A549 (cell line): ENCODE results near the gene MARCHF4. TPM values are rescaled to one million over a fixed set of nuclear protein-coding genes. Genes with fewer than 3 reads are reported as not detected.
A peak's percentile ranks its signal among the peaks of the same experiment; 100 is the strongest.

Experiments
- ATAC-seq, 2 experiments: fragments of 200-7000 bp in 1 of 2; fragments of >200 bp in 1 of 2; cut with Nextera tagmentation in 1 of 2; cut with Tn5 transposase in 1 of 2; 3 replicates each; pipeline versions ENCODE4 v1.8.0 to v1.9.1; 2018 to 2020; ENCODE audit warnings: mild to moderate bottlenecking in 1 of 2, moderate library complexity in 1 of 2
- CTCF ChIA-PET: fragments of 300-600 bp; sonication (Branson Sonifier 250); formaldehyde crosslinking; extraction: SDS; loops from one replicate; lab custom pipeline; 2021; ENCODE audit warnings: antibody characterized with exemption, inconsistent platforms; lab: Yijun Ruan, JAX
- POLR2A ChIA-PET: fragments of 350-600 bp; formaldehyde crosslinking; extraction: SDS; loops from one replicate; lab custom pipeline; 2021; ENCODE audit warnings: antibody characterized with exemption, inconsistent platforms; lab: Yijun Ruan, JAX
- DNase-seq, 2 experiments: peaks; one replicate each; pipeline versions ENCODE4 v3.0.0 to v3.0.0-alpha.2; 2011 to 2016; ENCODE audit warnings: low read depth in 1 of 2, low spot score in 1 of 2
- FAIRE-seq: peaks from 2 replicates; lab custom pipeline; 2011; peaks lifted over from hg19 to GRCh38; lab: Jason Lieb, UNC
- H3K27ac ChIP-seq, 2 experiments: fragments of >200 bp; sonication (Bioruptor Twin); formaldehyde crosslinking; 3 replicates each; pipeline ENCODE4 v1.5.1; 2016 to 2017
- H3K4me1 ChIP-seq: fragments of >200 bp; sonication (Bioruptor Twin); formaldehyde crosslinking; 3 replicates; pipeline ENCODE4 v1.6.1; 2016
- H3K4me2 ChIP-seq: fragments of >200 bp; sonication (Bioruptor Twin); formaldehyde crosslinking; 3 replicates; pipeline ENCODE4 v1.6.1; 2016
- H3K4me3 ChIP-seq: fragments of >200 bp; sonication (Bioruptor Twin); formaldehyde crosslinking; 3 replicates; pipeline ENCODE4 v1.5.1; 2016
- H3K9me3 ChIP-seq: fragments of >200 bp; sonication (Bioruptor Twin); formaldehyde crosslinking; 3 replicates; pipeline ENCODE4 v1.6.1; 2016
- BHLHE40 ChIP-seq: IDR thresholded peaks from 2 replicates; pipeline ENCODE4 v1.6.1; 2012; ENCODE audit warnings: low read depth, low read length, inconsistent platforms
- CBX8 ChIP-seq: fragments of 200-600 bp; sonication (generic); IDR thresholded peaks from 2 replicates; pipeline ENCODE4 v1.6.1; 2016
- CHD2 ChIP-seq: fragments of 150-350 bp; IDR thresholded peaks from 2 replicates; pipeline ENCODE4 v1.6.1; 2014; ENCODE audit warnings: low read length; ENCODE audit not compliant: partially characterized antibody
- EHF ChIP-seq: fragments of 250-450 bp; sonication (Bioruptor Pico); IDR thresholded peaks from 2 replicates; pipeline ENCODE4 v1.5.0; 2020; ENCODE audit warnings: mild to moderate bottlenecking
- ESRRA ChIP-seq: fragments of 150-350 bp; IDR thresholded peaks from 2 replicates; pipeline ENCODE4 v1.6.1; 2014; ENCODE audit warnings: mild to moderate bottlenecking, low read length, borderline replicate concordance
- FOXS1 ChIP-seq: fragments of 250-450 bp; sonication (Bioruptor Pico); IDR thresholded peaks from 2 replicates; pipeline ENCODE4 v1.5.0; 2020; ENCODE audit warnings: mild to moderate bottlenecking, moderate library complexity
- HEYL ChIP-seq: fragments of 250-450 bp; sonication (Bioruptor Pico); IDR thresholded peaks from 2 replicates; pipeline ENCODE4 v1.8.0; 2021; ENCODE audit warnings: mild to moderate bottlenecking, moderate library complexity
- HOXB13 ChIP-seq: fragments of 250-450 bp; sonication (Bioruptor Pico); IDR thresholded peaks from 2 replicates; pipeline ENCODE4 v1.5.0; 2020; ENCODE audit warnings: low read depth, mild to moderate bottlenecking, moderate library complexity
- JUNB ChIP-seq: fragments of >200 bp; sonication (Bioruptor Twin); formaldehyde crosslinking; IDR thresholded peaks from 2 replicates; pipeline ENCODE4 v1.6.1; 2016
- KDM5A ChIP-seq: fragments of 200-600 bp; sonication (generic); IDR thresholded peaks from 2 replicates; pipeline ENCODE4 v1.6.1; 2016; ENCODE audit warnings: antibody characterized with exemption, mild to moderate bottlenecking
- MYC ChIP-seq: IDR thresholded peaks from 2 replicates; pipeline ENCODE4 v1.6.1; 2012; ENCODE audit warnings: mild to moderate bottlenecking, inconsistent platforms, low read length, improper control_type of control experiment, borderline replicate concordance
- NFE2L2 ChIP-seq: fragments of 150-350 bp; conservative IDR thresholded peaks from 2 replicates; pipeline ENCODE4 v1.6.1; 2014; ENCODE audit warnings: low read length
- NPAS2 ChIP-seq: fragments of 250-450 bp; sonication (Bioruptor Pico); IDR thresholded peaks from 2 replicates; pipeline ENCODE4 v1.8.0; 2022; ENCODE audit warnings: mild to moderate bottlenecking, moderate library complexity, borderline replicate concordance
- POLR2A ChIP-seq: IDR thresholded peaks from 2 replicates; pipeline ENCODE4 v1.6.1; 2012; ENCODE audit warnings: mild to moderate bottlenecking, low read length
- POLR2AphosphoS2 ChIP-seq: conservative IDR thresholded peaks from 2 replicates; pipeline ENCODE4 v1.6.1; 2012; ENCODE audit warnings: low read length, improper control_type of control experiment, inconsistent platforms
- ZNF302 ChIP-seq: fragments of 250-450 bp; sonication (Bioruptor Pico); IDR thresholded peaks from 2 replicates; pipeline ENCODE4 v1.9.0; 2021; ENCODE audit warnings: inconsistent platforms, mild to moderate bottlenecking, moderate library complexity
- ZSCAN20 ChIP-seq: fragments of 250-450 bp; sonication (Bioruptor Pico); IDR thresholded peaks from 2 replicates; pipeline ENCODE4 v1.8.0; 2022; ENCODE audit warnings: mild to moderate bottlenecking, moderate library complexity
- WGBS: methylation state at CpG from one replicate; pipeline ENCODE4 v1.1.6; 2017; ENCODE audit errors: missing lambda C conversion rate; 5-methylcytosine and 5-hydroxymethylcytosine counted together
- polyA plus RNA-seq, 4 experiments: library from polyadenylated mRNA; depleted of rRNA in 3 of 4; stranded (reverse); fragments of >200 nt; fragmentation: RNase III in 1 of 4; extraction: RNeasy Plus Mini Kit Qiagen cat#74134 plus additional on column Dnase treatment in 1 of 4; gene quantifications; 2 replicates in 3 of 4; 3 replicates in 1 of 4; pipeline ENCODE4 v1.2.3, GENCODE V29; 2011 to 2017
- TF ChIP-seq, protein P1 (sequence below): fragments of 450-650 bp; IDR thresholded peaks from 2 replicates; pipeline ENCODE4 v1.6.1; 2014; ENCODE audit warnings: antibody characterized with exemption
- TF ChIP-seq, protein P2 (sequence below): IDR thresholded peaks from 2 replicates; pipeline ENCODE4 v1.6.1; 2012
- TF ChIP-seq, protein P3 (sequence below): fragments of >200 bp; sonication (Bioruptor Twin); formaldehyde crosslinking; IDR thresholded peaks from 2 replicates; pipeline ENCODE4 v1.6.1; 2016

MARCHF4 gene
- polyA plus RNA-seq, 2 of the 4 experiments (the other 2 are of a cell fraction) = 1.7 to 9.1 TPM

DNA sequence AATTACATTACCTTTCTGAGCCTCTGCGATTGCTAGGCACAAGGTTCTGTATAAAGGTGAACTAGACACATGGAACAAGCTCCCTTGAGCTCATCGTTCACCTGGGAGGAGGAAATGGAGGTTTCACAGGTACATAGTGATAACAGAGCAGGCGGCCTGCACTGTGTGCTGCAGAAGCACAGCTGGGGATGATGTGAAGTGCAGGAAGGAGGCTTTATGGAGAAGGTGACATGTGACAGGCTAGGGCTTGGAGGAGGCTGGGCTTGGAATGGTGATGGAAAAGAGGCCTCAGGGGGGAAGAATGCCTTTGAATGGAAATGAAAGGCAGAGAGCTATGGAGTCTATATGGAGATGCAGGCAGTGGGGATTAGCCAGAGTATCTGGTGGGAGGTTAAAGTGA lies 22.9 kb downstream of the MARCHF4 start:
- FAIRE-seq (no peak), ATAC-seq (peak; percentile 17 to 53; a peak in 3 of 6 replicates), DNase-seq (no peak)
- ChIA-PET CTCF (interaction anchor here (0.7 to 1.4 kb wide), 4 partner anchors 9 to 56 kb away, joined by 3 to 5 read pairs (median 3); no protein-coding TSS in a partner anchor), POLR2A (no interaction called here)
- WGBS = 83% methylated on average over 3 of the region's 3 CpGs
- H3K4me1 ChIP-seq = peaks cover 32% of the 10 kb centered on the region
- TF ChIP-seq, protein P1, sequence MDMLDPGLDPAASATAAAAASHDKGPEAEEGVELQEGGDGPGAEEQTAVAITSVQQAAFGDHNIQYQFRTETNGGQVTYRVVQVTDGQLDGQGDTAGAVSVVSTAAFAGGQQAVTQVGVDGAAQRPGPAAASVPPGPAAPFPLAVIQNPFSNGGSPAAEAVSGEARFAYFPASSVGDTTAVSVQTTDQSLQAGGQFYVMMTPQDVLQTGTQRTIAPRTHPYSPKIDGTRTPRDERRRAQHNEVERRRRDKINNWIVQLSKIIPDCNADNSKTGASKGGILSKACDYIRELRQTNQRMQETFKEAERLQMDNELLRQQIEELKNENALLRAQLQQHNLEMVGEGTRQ = no peak
- no peak for TF ChIP-seq NPAS2 (CRISPR knock-in tag)
- TF ChIP-seq ZSCAN20 (CRISPR knock-in tag) = no peak
- no peak for TF ChIP-seq MYC
- TF ChIP-seq FOXS1 (CRISPR knock-in tag) = no peak
- TF ChIP-seq ESRRA = no peak
- TF ChIP-seq NFE2L2 = no peak
- no peak for TF ChIP-seq EHF
- no peak overlapping the region for H3K4me3 ChIP-seq
- no peak overlapping the region for H3K4me2 ChIP-seq
- no peaks in the 10 kb centered on the region for H3K9me3 ChIP-seq
- H3K27ac ChIP-seq = no peak overlapping the region

DNA sequence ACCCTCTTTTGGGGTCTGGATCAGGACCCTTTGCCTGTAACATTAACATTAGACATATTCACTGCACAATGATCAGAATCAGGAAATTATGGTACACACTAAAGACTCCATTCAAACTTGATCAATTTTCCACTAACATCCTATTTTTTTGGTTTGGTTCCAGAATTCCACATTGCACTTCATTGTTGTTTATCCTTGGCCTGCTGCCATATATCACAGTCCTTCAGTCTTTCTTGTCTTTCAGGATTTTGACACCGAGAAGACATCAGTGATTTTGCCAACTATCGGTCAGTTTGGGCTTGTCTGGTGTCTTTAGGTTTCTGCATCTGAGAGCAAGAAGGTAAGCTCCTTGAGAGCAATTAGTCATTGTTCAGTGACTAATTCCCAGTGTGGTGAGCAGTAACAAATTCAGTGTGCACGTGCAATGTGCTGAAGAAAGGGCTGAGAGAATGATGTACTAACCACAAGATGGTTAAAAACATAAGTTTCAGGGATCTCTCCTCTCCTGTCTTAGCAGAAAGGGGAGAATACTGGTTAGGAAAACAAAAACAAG lies 23.5 kb downstream of the MARCHF4 start:
- H3K4me3 ChIP-seq = no peak overlapping the region
- ATAC-seq = peak; percentile 33 to 48; a peak in 4 of 6 replicates
- no peak overlapping the region for H3K27ac ChIP-seq
- FAIRE-seq = no peak
- no peak overlapping the region for H3K4me2 ChIP-seq
- H3K9me3 ChIP-seq = no peaks in the 10 kb centered on the region
- WGBS = 26% methylated on average over 3 of the region's 3 CpGs
- no peak for DNase-seq
- TF ChIP-seq BHLHE40 (0 out of 2 replicates have a peak, but pooled peaks have one; percentile 52), POLR2AphosphoS2 (no peak), KDM5A (no peak), ZNF302 (CRISPR knock-in tag) (no peak), CHD2 (no peak), JUNB (no peak)
- TF ChIP-seq, protein P2, sequence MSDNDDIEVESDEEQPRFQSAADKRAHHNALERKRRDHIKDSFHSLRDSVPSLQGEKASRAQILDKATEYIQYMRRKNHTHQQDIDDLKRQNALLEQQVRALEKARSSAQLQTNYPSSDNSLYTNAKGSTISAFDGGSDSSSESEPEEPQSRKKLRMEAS = 0 out of 2 replicates have a peak, but pooled peaks have one; percentile 17
- ChIA-PET POLR2A (no interaction called here), CTCF (interaction anchor here (1.0 to 1.4 kb wide), 3 partner anchors 8 to 56 kb away, joined by 3 to 5 read pairs (median 3); no protein-coding TSS in a partner anchor)
- H3K4me1 ChIP-seq = peaks cover 32% of the 10 kb centered on the region

DNA sequence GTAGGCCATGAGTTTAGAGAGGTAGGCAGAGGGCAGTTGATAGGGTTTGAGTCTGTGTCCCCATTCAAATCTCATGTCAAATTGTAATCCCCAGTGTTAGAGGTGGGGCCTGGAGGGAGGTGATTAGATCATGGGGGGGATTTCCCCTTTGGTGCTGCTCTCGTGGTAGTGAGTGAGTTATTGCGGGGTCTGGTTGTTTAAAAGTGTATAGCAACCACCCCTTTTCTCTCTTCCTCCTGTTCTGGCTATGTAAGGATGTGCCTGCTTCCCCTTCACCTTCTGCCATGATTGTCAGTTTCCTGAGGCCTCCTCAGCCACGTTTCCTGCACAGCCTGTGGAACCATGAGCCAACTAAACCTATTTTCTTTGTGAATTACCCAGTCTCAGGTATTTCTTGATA lies 25.5 kb downstream of the MARCHF4 start:
- FAIRE-seq (no peak), ATAC-seq (no peak), DNase-seq (no peak)
- H3K9me3 ChIP-seq = no peaks in the 10 kb centered on the region
- POLR2A ChIA-PET = no interaction called here
- CTCF ChIA-PET = no interaction called here
- H3K4me3 ChIP-seq = no peak overlapping the region
- no peak overlapping the region for H3K4me2 ChIP-seq
- H3K27ac ChIP-seq = no peak overlapping the region
- WGBS = 77% methylated on average over 3 of the region's 3 CpGs
- no peak for TF ChIP-seq CBX8
- H3K4me1 ChIP-seq = peaks cover 32% of the 10 kb centered on the region

DNA sequence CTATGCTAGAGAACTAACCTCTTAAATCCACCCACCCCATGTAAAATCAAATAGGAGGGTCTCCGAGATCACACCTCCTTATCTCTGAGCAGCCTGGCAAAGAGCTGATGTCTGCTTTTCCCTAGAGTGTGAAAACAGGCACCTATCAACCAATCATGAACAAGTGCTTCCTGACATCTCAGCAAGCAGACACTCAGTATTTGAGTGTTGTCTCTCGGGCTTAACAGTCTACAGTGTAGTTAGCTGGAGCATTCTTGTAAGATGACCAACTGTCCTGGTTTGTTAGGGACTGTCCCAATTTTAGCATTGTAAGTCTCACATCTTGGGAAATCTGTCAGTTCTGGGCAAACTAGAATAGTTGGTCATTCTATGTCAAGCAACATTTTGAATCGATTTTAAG lies 26.4 kb downstream of the MARCHF4 start:
- ChIA-PET POLR2A (no interaction called here), CTCF (interaction anchor here (1.0 to 1.7 kb wide), 2 partner anchors 13 to 58 kb away, joined by 3 to 4 read pairs; no protein-coding TSS in a partner anchor)
- H3K4me2 ChIP-seq = no peak overlapping the region
- DNase-seq (no peak), ATAC-seq (peak in 1 of 2 experiments; percentile 37; a peak in 2 of 6 replicates), FAIRE-seq (no peak)
- 41% methylated on average over 3 of the region's 3 CpGs for WGBS
- peaks cover 23% of the 10 kb centered on the region for H3K4me1 ChIP-seq
- no peaks in the 10 kb centered on the region for H3K9me3 ChIP-seq
- no peak overlapping the region for H3K4me3 ChIP-seq
- TF ChIP-seq JUNB (no peak), HEYL (no peak), HOXB13 (CRISPR knock-in tag) (no peak), POLR2AphosphoS2 (no peak), ZSCAN20 (CRISPR knock-in tag) (no peak), BHLHE40 (no peak), MYC (no peak), FOXS1 (CRISPR knock-in tag) (no peak), POLR2A (no peak)
- TF ChIP-seq, protein P3, sequence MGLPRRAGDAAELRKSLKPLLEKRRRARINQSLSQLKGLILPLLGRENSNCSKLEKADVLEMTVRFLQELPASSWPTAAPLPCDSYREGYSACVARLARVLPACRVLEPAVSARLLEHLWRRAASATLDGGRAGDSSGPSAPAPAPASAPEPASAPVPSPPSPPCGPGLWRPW = no peak
- TF ChIP-seq, protein P2 = no peak
- H3K27ac ChIP-seq = no peak overlapping the region
